ENCODE measurements around the gene EVI5.
"Not testable (repeated sequence)": the region's sequence is repeated elsewhere in the genome, so short reads cannot be mapped to it uniquely, and the experiment has no call there.

EVI5 gene

GRCh38 chr1:92747735-92748134, 37.2 kb downstream of the EVI5 start:
- DNase-seq = no peak

DNA sequence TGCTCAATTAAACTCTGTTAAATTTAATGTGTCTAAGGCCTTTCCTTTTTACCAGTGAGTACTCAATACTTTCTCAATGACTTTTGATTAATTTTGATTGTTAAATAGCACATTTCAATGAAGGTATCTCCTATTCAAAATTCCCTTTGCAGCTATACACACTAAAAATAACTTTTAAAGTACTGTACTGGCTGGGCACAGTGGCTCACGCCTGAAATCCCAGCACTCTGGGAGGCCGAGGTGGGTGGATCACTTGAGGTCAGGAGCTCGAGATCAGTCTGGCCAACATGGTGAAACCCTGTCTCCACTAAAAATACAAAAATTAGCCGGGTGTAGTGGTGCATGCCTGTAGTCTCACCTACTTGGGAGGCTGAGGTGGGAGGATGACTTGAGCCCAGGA, 38.7 kb downstream of the EVI5 start:
- DNase-seq = not testable (repeated sequence)

GRCh38 chr1:92743221-92743620, 41.7 kb downstream of the EVI5 start:
- DNase-seq = no peak

DNA sequence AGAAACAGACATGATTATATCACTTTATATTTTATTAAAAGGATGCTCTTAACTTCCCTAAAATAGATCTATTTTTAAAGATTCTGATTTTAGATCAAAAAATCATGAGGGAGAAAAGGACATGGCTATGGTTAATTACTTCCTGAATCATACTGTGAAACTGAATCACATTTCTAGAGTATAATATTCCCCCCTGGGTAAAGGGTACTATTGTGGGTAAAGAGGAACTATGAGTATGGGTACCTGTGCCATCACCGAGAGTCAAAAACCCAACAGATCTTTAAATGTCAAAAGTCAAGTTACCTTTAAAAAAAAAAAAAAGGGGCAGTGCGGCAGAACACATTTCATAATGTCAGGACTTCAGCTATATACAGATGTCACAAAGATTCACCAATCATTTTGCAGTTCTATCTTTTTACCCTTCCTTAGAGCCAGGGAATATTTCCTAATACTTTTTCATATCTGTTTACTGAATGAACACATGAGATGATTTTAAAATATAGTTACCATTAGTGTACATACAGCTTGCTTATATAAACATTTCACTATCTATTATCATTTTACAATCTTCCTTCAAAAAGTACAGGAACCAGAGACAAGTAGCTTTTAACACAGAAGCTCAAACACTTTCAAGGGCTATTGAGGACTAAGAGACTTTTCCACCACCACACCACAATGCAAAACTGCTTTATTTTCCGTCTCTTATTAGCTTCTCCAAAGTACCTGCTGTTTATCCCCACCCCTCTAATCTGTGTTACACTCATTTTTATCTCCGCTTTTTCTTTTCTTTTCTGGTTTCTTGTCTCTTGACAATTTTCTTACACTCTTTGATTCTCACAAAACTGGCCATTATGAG, 45.0 kb downstream of the EVI5 start:
- DNase-seq = no peak

DNA sequence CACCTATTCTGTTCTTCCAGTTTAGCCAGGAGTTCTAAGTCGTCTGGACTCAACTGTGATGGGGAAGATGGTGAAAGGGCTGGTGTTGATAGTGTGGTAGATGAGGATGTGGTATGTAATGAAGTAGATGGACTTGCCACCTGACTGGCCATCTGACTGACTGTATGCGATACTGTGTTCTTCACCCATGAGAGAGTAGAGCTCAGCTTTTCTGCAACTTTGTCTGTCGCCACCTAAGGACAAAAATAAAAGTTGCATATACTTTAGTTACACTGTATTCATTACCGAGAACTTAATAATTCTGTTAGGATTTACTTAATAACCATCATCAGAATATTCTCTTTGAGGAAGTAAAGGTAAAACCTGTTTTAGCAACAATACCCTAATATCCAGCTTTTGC, 48.5 kb downstream of the EVI5 start:
- no peak for DNase-seq

DNA sequence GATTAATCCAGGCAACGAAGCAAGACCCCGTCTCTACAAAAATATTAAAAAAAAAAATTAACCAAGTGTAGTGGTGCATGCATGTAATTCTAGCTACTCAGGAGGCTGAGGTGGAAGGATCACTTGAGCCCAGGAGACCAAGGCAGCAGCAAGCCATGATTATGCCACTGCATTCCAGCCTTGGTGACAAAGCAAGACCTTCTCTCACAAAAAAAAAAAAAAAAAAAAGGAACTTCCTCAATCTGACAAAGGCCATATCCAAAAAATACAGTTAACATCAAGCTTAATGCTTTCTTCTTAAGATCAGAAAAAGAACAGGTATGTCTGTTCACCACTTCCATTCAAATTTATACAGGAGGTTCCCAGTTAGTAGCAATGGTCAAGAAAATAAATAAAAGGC, 54.4 kb downstream of the EVI5 start:
- DNase-seq = no peak

DNA sequence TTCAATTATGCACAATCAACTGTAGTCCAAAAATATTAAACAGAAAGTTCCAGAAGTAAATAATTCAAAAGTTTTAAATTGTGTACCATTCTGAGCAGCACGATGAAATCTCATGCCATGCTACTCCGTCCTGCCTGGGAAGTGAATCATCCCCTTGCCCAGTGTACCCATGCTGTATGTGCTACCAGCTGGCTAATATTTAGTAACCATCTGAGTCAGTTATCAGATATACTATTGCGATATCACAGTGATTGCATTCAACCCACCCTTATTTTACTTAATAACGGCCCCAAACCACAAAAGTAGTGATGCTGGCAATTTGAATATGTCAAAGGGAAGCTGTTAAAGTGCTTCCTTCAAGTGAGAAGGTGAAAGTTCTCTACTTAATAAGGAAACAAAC, 56.2 kb downstream of the EVI5 start:
- DNase-seq = no peak

GRCh38 chr1:92723713-92724112, 61.2 kb downstream of the EVI5 start:
- DNase-seq = not testable (repeated sequence)

- DNase-seq = no peak
These were observed 63.0 kb downstream of the EVI5 start for GRCh38 chr1:92721886-92722285.

GRCh38 chr1:92721157-92721556, 63.8 kb downstream of the EVI5 start:
- not testable (repeated sequence) for DNase-seq

- not testable (repeated sequence) for DNase-seq
These were observed 69.4 kb downstream of the EVI5 start for GRCh38 chr1:92715476-92715951.

- no peak for DNase-seq
These were observed 71.0 kb downstream of the EVI5 start for GRCh38 chr1:92713939-92714338.

GRCh38 chr1:92711473-92712165, 73.3 kb downstream of the EVI5 start:
- DNase-seq = no peak

GRCh38 chr1:92709738-92710137, 75.2 kb downstream of the EVI5 start:
- no peak for DNase-seq

GRCh38 chr1:92708368-92708950, 76.4 kb downstream of the EVI5 start:
- DNase-seq = no peak

DNA sequence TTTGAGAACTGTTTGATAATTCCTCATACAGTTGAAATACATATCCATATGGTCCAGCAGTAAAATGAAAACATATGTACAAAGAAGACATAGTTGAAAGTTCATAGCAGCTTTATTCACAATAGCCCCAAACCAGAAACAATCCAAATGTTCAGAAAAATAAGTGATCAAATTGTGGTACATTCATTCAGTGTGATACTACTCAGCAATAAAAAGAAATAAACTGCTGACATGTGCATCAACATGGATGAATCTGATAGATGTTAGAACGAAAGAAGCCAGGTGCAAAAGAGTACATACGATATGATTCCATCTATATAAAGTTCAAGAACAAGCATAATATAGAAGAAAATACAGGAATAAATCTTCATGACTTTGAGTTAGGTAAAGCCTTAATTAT, 77.2 kb downstream of the EVI5 start:
- DNase-seq = no peak

GRCh38 chr1:92707292-92707691, 77.6 kb downstream of the EVI5 start:
- DNase-seq = no peak

GRCh38 chr1:92705446-92705845, 79.5 kb downstream of the EVI5 start:
- DNase-seq = no peak

DNA sequence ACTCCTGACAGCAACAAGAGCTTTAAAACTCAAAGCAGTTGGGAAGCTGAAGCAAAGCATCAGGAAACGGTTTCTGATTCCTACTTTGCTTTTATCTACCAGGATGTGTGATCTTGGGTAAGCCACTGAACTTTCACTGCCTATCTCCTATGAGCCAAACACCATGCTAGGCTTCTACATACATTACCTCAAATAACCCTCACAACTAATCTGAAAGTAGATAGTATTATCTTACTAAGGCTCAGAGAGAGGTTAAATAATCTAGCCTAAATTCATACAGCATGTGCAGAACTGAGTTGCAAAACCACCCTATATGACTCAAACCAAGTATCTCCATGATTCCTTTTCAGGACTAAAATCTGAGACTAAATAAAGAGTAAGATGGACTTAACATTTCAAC, 83.8 kb downstream of the EVI5 start:
- DNase-seq = no peak

GRCh38 chr1:92698932-92699331, 86.0 kb downstream of the EVI5 start:
- DNase-seq = no peak

DNA sequence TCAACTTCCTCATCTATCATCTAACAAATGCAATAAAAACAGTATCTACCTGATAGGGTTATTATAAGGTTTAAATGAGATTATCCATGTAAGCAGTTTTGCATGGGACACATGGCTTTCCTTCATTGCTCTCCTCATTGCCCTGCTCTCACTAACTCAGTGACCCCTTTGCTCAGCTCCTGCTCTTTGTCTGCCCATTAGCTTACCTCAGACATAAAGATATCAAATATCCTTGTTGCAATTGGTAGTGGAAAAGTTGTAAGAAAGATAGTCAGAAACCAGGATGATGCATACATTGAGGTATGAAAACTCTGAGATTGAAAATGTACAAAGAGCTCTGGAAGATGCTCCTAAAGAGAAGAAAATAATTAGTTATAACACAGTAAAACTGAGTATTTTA, 89.8 kb downstream of the EVI5 start:
- no peak for DNase-seq

- DNase-seq = no peak
These were observed 93.0 kb downstream of the EVI5 start for GRCh38 chr1:92691925-92692324.

DNA sequence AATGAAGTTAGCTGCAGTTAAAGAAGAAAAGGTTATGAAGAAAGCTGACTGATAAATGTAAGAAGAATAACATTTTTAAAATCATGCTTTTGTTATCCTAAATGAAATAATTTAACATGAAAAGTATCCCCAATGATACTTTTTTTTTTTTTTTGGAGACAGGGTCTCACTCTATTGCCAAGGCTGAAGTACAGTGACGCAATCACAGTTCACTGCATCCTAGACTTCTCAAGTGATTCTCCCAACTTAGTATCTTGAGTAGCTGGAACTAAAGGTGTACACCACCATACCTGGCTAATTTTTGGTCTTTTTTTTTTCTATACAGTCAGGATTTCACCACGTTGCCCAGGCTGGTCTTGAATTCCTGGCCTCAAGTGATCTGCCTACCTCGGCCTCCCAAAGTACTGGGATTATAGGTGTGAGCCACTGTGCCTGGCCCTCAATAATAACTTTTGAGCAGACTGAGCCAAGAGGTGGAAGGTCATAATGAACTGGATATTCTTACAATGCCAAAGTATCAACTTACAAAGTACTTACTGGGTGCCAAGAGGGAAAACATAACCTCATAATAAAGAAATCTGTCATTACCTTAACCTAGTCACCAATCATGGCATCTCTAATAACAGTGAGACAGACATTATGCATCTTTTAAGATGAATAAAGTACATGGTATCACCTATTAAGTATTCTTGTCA, 94.5 kb downstream of the EVI5 start:
- no peak for DNase-seq
